ENCODE results near the gene CELA3A.

DNA sequence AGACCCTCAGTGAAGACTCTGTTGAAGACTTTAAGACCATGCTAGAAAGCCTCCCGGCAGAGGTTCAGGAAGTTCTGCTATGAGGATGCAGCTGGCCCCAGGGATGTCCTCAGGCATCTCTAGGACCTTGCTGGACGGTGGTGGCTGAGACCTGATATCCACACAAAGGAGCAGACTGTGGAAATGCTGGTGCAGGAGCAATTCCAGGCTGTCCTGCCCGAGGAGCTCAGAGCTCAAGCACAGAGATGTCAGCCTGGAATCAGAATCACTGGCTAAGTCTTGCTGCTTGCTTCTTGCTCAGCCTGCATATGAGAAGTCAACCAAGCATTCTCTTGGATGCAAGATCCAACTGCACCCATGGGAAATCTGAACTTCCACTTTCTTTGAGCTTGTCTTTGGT is 29.0 kb downstream of the CELA3A start:
- no peak for TF ChIP-seq USF2 (IDR thresholded peaks at IDR 0.05)
- TF ChIP-seq, protein P1, sequence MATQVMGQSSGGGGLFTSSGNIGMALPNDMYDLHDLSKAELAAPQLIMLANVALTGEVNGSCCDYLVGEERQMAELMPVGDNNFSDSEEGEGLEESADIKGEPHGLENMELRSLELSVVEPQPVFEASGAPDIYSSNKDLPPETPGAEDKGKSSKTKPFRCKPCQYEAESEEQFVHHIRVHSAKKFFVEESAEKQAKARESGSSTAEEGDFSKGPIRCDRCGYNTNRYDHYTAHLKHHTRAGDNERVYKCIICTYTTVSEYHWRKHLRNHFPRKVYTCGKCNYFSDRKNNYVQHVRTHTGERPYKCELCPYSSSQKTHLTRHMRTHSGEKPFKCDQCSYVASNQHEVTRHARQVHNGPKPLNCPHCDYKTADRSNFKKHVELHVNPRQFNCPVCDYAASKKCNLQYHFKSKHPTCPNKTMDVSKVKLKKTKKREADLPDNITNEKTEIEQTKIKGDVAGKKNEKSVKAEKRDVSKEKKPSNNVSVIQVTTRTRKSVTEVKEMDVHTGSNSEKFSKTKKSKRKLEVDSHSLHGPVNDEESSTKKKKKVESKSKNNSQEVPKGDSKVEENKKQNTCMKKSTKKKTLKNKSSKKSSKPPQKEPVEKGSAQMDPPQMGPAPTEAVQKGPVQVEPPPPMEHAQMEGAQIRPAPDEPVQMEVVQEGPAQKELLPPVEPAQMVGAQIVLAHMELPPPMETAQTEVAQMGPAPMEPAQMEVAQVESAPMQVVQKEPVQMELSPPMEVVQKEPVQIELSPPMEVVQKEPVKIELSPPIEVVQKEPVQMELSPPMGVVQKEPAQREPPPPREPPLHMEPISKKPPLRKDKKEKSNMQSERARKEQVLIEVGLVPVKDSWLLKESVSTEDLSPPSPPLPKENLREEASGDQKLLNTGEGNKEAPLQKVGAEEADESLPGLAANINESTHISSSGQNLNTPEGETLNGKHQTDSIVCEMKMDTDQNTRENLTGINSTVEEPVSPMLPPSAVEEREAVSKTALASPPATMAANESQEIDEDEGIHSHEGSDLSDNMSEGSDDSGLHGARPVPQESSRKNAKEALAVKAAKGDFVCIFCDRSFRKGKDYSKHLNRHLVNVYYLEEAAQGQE (IDR thresholded peaks at IDR 0.05), result no peak
- TF ChIP-seq NFE2L2 (conservative IDR thresholded peaks at IDR 0.05; ENCODE audit: low read length), result no peak
- TF ChIP-seq, protein P2, sequence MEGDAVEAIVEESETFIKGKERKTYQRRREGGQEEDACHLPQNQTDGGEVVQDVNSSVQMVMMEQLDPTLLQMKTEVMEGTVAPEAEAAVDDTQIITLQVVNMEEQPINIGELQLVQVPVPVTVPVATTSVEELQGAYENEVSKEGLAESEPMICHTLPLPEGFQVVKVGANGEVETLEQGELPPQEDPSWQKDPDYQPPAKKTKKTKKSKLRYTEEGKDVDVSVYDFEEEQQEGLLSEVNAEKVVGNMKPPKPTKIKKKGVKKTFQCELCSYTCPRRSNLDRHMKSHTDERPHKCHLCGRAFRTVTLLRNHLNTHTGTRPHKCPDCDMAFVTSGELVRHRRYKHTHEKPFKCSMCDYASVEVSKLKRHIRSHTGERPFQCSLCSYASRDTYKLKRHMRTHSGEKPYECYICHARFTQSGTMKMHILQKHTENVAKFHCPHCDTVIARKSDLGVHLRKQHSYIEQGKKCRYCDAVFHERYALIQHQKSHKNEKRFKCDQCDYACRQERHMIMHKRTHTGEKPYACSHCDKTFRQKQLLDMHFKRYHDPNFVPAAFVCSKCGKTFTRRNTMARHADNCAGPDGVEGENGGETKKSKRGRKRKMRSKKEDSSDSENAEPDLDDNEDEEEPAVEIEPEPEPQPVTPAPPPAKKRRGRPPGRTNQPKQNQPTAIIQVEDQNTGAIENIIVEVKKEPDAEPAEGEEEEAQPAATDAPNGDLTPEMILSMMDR (IDR thresholded peaks at IDR 0.05), result no peak
- no peak for TF ChIP-seq NR3C1 (IDR thresholded peaks at IDR 0.05)
- no peak for TF ChIP-seq ZC3H11A (IDR thresholded peaks at IDR 0.05)
- TF ChIP-seq ZFP36 (IDR thresholded peaks at IDR 0.05; ENCODE audit: borderline replicate concordance, partially characterized antibody), result no peak
- no peak for TF ChIP-seq CHD4 (IDR thresholded peaks at IDR 0.05; ENCODE audit: borderline replicate concordance)
